HTERT RPE-1 (cell line): ENCODE results near the gene FGD1.

ENCODE experiments used
- in situ Hi-C: fragments of 300-500 bp; cut with MboI; formaldehyde crosslinking; loops from 4 replicates; pipeline ENCODE4 v1.14.3; 2020; ENCODE audit warnings: low sequenced_read_pairs

The FGD1 gene

GRCh38 chrX:54473993-54474859, 21.8 kb downstream of the FGD1 start:
- in situ Hi-C loops: no loop called here

- in situ Hi-C loops: no loop called here
These were observed 25.8 kb downstream of the FGD1 start for GRCh38 chrX:54470054-54470760.

GRCh38 chrX:54452920-54453319, 43.1 kb downstream of the FGD1 start:
- in situ Hi-C loops: no loop called here

GRCh38 chrX:54449929-54450328, 46.1 kb downstream of the FGD1 start:
- in situ Hi-C loops: no loop called here

GRCh38 chrX:54447461-54447860, 48.6 kb downstream of the FGD1 start:
- in situ Hi-C loops: no loop called here

GRCh38 chrX:54446084-54446483, 50.0 kb downstream of the FGD1 start:
- in situ Hi-C loops: no loop called here

GRCh38 chrX:54444752-54445151, 51.3 kb downstream of the FGD1 start:
- in situ Hi-C loops: no loop called here

GRCh38 chrX:54442790-54443189, 53.2 kb downstream of the FGD1 start:
- in situ Hi-C loops: no loop called here

- in situ Hi-C loops: no loop called here
These were observed 55.8 kb downstream of the FGD1 start, which contains the start of gene TSR2 for GRCh38 chrX:54439960-54440871. Gene TSR2 (plus strand): TSS chrX:54440404. CDS start chrX:54440422, 18 bp downstream.

- in situ Hi-C loops: no loop called here
These were observed 60.9 kb downstream of the FGD1 start for GRCh38 chrX:54435121-54435520.

GRCh38 chrX:54430519-54430918, 65.5 kb downstream of the FGD1 start:
- in situ Hi-C loops: no loop called here

- in situ Hi-C loops: no loop called here
These were observed 68.1 kb downstream of the FGD1 start for GRCh38 chrX:54427837-54428424.

- in situ Hi-C loops: no loop called here
These were observed 72.7 kb downstream of the FGD1 start for GRCh38 chrX:54423161-54423888.

GRCh38 chrX:54422168-54422567, 73.9 kb downstream of the FGD1 start:
- in situ Hi-C loops: no loop called here

GRCh38 chrX:54419559-54420302, 76.3 kb downstream of the FGD1 start:
- in situ Hi-C loops: no loop called here

GRCh38 chrX:54416965-54417364, 79.1 kb downstream of the FGD1 start:
- in situ Hi-C loops: no loop called here

- in situ Hi-C loops: no loop called here
These were observed 80.3 kb downstream of the FGD1 start for GRCh38 chrX:54415534-54416350.

GRCh38 chrX:54413753-54414152, 82.3 kb downstream of the FGD1 start:
- in situ Hi-C loops: no loop called here
